Posterior vena cava (tissue), 2 donors: ENCODE results near the gene PHOX2A. TPM values are rescaled to one million over a fixed set of nuclear protein-coding genes. Genes with fewer than 3 reads are reported as not detected.
"Not testable (repeated sequence)": the region's sequence is repeated elsewhere in the genome, so short reads cannot be mapped to it uniquely, and the experiment has no call there.

ENCODE experiments used
- DNase-seq: peaks from one replicate; pipeline ENCODE4 v3.0.0-alpha.2; 2020; ENCODE audit warnings: low spot score
- intact Hi-C, 2 donors: fragments of 100-400 bp; cut with DNase I; formaldehyde crosslinking; loops; one replicate each; pipeline versions ENCODE4 v1.14.1 to v1.14.2; 2022 to 2023
- long read RNA-seq, 2 donors: library from polyadenylated mRNA; unstranded; transcript quantifications; one replicate each; pipeline ENCODE4 v2.0.0, GENCODE V29; 2020 to 2021
- total RNA-seq, 2 donors: library from RNA; stranded (reverse); fragmentation: NEBNext Ultra II Directional; extraction: Animal tissue kit (Norgen Biotek cat#: 25700); gene quantifications; one replicate each; pipeline ENCODE4 v1.2.1, GENCODE V29; 2021
- donor health status: DM: yes; HTN: yes; CAD: no.
- donor health status: DM: yes; HTN: yes; CAD: no.

PHOX2A gene
- not detected for total RNA-seq
- long read RNA-seq, donor 1: 0 reads
- long read RNA-seq, donor 2: 0 reads

- intact Hi-C loops: no loop called here
- DNase-seq: no peak
Measured at GRCh38 chr11:72244060-72244360, at the start of gene PHOX2A. TSS of gene PHOX2A (minus strand) at chr11:72244176. CDS start at chr11:72244004, 172 bp downstream.

DNA sequence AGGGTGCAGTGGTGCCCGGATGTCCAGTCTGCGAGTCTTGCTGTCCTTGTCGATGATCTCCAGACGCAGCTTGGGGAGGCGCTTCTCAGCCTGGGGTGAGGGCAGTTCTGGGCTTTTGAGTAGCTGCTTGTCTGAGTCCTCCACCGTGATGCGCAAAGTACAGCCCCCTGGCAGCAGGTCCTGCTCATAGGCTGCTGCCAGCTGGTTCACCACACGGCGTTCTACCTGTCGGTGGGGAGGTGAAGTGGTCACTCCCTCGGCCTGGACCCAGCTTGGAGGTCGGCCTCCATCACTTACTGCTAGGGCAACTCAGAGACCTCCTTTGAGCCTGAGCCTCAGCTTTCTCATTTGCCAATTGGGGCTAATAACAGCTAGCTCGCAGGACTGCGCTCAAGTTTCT is 49.4 kb upstream of the PHOX2A start:
- intact Hi-C loops: loop anchor here (10.0 kb wide), 1 partner anchor 121 kb away; no protein-coding TSS in a partner anchor
- DNase-seq: no peak

- no peak for DNase-seq
- intact Hi-C loops: loop anchor here (10.0 kb wide), 1 partner anchor 123 kb away; no protein-coding TSS in a partner anchor
Measured at GRCh38 chr11:72292106-72292785, 48.3 kb upstream of the PHOX2A start.

GRCh38 chr11:72290741-72291140 is 46.8 kb upstream of the PHOX2A start:
- intact Hi-C loops: loop anchor here (10.0 kb wide), 1 partner anchor 124 kb away; no protein-coding TSS in a partner anchor
- not testable (repeated sequence) for DNase-seq

DNA sequence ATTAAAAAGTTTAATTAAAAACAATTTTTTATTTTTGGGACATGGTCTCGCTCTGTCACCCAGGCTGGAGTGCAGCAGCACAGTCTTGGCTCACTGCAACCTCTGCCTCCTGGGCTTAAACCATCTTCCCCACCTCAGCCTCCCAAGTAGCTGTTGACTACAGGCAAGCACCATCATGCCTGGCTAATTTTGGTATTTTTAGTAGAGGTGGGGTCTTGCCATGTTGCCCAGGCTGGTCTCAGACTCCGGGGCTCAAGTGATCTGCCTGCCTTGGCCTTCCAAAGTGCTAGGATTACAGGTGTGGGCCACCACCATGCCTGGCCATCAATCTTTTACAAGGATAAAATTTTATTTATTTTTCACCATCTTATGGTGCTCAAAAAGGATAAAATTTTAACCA is 43.3 kb upstream of the PHOX2A start:
- DNase-seq: no peak
- intact Hi-C loops: no loop called here

- no peak for DNase-seq
- intact Hi-C loops: no loop called here
Measured at GRCh38 chr11:72283947-72284346, 40.0 kb upstream of the PHOX2A start.

GRCh38 chr11:72280726-72281315 is 36.8 kb upstream of the PHOX2A start:
- DNase-seq: peak; percentile 53
- intact Hi-C loops: no loop called here

DNA sequence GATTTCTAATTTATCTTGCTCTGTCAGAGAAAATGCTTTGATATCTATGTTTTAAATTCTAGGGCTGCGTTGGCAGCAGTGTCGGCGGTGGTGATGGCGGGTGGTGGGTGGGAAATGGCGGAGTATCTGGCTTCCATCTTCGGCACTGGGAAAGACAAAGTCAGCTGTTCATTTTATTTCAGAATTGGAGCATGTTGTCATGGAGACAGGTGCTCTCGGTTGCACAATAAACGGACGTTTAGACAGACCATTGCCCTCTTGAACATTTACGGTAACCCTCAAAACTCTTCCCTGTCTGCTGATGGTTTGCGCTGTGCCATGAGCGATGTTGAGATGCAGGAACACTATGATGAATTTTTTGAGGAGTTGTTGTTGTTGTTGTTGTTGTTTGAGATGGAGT is 36.1 kb upstream of the PHOX2A start:
- intact Hi-C loops: no loop called here
- no peak for DNase-seq

DNA sequence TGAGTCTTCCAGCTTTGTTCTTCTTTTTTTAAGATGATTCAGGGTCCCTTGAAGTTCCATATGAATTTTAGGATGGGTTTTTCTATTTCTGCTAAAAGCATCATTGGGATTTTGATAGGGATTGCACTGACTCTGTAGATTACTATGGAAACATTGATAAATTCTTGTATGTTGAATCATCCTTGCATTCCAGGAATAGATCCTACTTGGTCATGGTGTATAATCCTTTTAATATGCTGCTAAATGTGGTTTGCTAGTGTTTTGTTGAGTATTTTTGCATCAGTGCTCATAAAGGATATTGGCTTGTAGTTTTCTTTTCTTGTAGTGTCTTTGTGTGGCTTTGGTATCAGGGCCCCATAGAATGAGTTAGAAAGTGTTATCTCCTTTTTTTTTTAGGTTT is 34.9 kb upstream of the PHOX2A start:
- no peak for DNase-seq
- intact Hi-C loops: no loop called here

- intact Hi-C loops: no loop called here
Measured at GRCh38 chr11:72274435-72274834, 30.5 kb upstream of the PHOX2A start.

GRCh38 chr11:72271980-72272379 is 28.0 kb upstream of the PHOX2A start:
- intact Hi-C loops: no loop called here
- DNase-seq: no peak

More at GRCh38 chr11:72274435-72274834, 30.5 kb upstream of the PHOX2A start:
- no peak for DNase-seq

DNA sequence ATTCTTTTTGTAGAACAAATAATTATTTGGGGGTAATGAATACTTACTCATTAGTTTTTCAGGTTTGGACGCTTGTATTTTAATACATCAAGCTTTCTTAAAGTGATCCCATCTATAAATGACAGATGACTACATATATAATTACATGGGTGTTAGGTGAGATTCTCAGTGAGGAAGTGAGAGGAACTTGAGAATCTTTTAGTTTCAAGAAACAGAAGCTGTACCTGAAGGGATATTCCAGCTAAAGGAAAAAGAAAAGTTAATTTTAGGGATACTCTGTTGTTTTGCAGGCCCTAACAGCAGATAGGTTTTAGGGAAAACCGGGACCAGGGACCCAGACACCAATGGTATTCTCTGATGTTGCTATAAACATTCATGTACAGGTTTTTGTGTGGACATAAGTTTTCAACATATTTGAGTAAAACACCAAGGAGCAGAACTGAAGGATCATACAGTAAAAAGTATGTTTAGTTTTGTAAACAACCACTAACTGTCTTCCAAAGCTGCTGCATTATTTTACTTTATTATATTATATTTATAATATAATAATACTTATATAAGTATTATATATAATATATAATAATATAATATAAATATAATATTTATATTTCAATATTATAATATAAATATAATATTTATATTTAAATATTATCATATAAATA is 24.1 kb upstream of the PHOX2A start:
- intact Hi-C loops: no loop called here

DNA sequence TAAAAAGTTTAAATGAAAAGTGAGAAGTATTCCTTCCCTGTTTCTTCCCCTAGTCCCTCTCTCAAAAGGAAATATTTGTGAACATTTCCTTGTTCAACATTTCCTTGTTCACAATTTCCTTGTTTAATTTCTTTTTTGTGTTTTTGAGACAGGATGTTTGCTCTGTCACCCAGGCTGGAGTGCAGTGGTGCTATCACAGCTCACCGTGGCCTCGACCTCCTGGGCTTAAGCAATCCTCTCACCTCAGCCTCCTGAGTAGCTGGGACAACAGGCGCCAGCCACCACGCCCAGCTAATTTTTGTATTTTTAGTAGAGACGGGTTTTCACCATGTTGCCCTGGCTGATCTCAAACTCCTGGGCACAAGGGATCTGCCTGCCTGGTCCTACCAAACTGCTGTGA is 23.0 kb upstream of the PHOX2A start:
- intact Hi-C loops: not testable (repeated sequence)
- DNase-seq: peak; percentile 29

More for the DNA sequence above, 24.1 kb upstream of the PHOX2A start:
- DNase-seq: no peak

DNA sequence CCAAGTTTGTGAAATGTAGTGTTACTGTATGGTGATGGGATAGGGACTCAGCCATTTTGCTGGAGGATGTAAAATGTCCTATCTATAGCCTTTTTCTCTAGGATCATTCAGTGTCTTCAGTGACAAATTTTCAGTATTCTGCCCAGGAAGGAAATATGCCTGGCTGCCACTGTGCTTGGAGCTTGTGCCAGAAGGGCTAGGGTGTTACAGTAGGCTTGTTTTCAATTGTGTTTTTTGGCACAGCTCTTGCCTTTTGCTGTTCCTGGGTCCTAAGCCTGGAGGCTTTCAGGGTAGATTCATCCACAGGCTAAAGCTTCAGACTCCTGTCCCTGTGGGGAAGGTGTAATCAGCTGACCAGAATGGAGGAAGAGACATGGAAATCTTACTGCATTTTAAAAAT is 22.0 kb upstream of the PHOX2A start:
- DNase-seq: no peak
- intact Hi-C loops: no loop called here

GRCh38 chr11:72263361-72263760 is 19.4 kb upstream of the PHOX2A start:
- DNase-seq: no peak
- intact Hi-C loops: no loop called here

DNA sequence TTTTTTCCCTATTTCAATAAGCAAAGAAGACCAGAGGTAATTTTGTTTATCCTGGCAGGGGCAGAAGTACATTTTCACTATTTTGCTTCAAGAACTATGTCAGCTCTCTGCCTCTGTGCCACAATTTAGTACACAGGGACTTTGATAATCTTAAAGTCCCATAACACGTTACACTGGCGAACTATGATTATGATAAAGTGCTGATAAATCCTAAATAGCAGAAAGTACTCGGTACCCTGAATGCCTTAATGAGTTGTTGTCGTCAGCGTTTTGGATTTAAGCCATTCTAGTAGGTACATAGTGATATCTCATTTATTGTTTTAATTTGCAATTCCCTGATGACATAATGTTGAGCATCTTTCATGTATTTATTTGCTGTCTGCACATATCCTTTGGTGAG is 16.6 kb upstream of the PHOX2A start:
- no peak for DNase-seq
- intact Hi-C loops: no loop called here

DNA sequence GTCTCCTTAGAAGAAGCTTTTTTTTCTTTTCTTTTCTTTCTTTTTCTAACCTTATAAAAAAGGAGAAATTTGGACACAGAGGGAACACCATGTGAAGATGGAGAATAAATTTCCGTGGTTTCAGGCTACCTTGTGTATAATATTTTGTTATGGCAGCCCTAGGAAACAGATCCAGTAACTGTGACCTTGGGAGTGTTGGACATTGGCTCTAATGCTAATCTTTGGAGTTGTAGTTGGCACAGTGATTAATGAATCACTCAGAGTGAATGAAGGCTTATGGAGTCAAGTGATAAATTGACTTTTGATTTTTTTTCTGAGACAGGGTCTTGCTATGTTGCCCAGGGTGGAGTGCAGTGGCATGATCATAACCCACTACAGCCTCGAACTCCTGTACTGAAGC is 15.5 kb upstream of the PHOX2A start:
- no peak for DNase-seq
- intact Hi-C loops: no loop called here

DNA sequence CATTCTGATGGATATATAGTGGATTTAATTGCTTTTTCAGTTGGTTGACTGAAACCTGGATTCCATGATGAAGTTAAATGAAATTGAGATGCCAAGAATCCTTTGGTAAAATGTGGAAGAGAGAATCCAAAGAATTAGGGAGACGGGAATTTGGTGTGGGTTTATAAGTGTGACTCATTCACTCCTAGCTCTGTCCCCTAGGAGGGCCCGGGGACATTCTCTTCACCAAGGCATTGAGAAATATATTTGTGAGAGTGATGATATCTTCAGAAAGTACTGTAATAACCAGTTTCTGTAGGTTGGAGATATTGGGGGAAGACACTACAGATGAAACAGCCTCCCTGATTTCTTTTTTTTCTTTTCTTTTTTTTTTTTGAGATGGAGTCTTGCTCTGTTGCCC is 13.6 kb upstream of the PHOX2A start:
- intact Hi-C loops: no loop called here
- no peak for DNase-seq

GRCh38 chr11:72254299-72254993 is 10.5 kb upstream of the PHOX2A start:
- no peak for DNase-seq
- intact Hi-C loops: no loop called here

GRCh38 chr11:72253392-72253791 is 9.4 kb upstream of the PHOX2A start:
- intact Hi-C loops: no loop called here
- no peak for DNase-seq
